ENCODE data around the gene SLC44A4. TPM values are rescaled to one million over a fixed set of nuclear protein-coding genes. Genes with fewer than 3 reads are reported as not detected.
"Not testable (repeated sequence)": the region's sequence is repeated elsewhere in the genome, so short reads cannot be mapped to it uniquely, and the experiment has no call there.

SLC44A4 gene
- total and polyA plus RNA-seq, 9 of the 15 experiments (the other 6 are each of a cell fraction or from before 2014, with no cell fraction given): 7.9 to 18.6 (median 11.2) TPM

- TF ChIP-seq ZBTB26 (CRISPR knock-in tag; IDR thresholded peaks at IDR 0.05): peak; percentile 91; the same call in 1 of the 2 replicates
- TF ChIP-seq, protein P1, sequence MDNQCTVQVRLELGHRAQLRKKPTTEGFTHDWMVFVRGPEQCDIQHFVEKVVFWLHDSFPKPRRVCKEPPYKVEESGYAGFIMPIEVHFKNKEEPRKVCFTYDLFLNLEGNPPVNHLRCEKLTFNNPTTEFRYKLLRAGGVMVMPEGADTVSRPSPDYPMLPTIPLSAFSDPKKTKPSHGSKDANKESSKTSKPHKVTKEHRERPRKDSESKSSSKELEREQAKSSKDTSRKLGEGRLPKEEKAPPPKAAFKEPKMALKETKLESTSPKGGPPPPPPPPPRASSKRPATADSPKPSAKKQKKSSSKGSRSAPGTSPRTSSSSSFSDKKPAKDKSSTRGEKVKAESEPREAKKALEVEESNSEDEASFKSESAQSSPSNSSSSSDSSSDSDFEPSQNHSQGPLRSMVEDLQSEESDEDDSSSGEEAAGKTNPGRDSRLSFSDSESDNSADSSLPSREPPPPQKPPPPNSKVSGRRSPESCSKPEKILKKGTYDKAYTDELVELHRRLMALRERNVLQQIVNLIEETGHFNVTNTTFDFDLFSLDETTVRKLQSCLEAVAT (IDR thresholded peaks at IDR 0.05): 0 out of 4 replicates have a peak, but pooled peaks of 1 of the 2 experiments have one; percentile 42
- peak; percentile 57; the same call in 1 of the 2 replicates for TF ChIP-seq THRB (CRISPR knock-in tag; conservative IDR thresholded peaks at IDR 0.05)
- TF ChIP-seq BCOR (IDR thresholded peaks at IDR 0.05): peak; percentile 28; the same call in 1 of the 2 replicates
- not testable (repeated sequence) for TF ChIP-seq BRCA1 (IDR thresholded peaks at IDR 0.05); JUN (CRISPR knock-in tag; IDR thresholded peaks at IDR 0.05; ENCODE audit: borderline replicate concordance)
- TF ChIP-seq BRCA1 (CRISPR knock-in tag; IDR thresholded peaks at IDR 0.05): 0 out of 2 replicates have a peak, but pooled peaks have one; percentile 84
- 0 out of 6 replicates have a peak, but pooled peaks of 1 of the 3 experiments have one; percentile 3 for TF ChIP-seq CTCF (IDR thresholded peaks at IDR 0.05 in 2 of 3, conservative IDR thresholded peaks at IDR 0.05 in 1 of 3; ENCODE audit: insufficient read depth in 2 of 3, low read depth in 1 of 3, low read length in 3 of 3)
- peak in 1 of 2 experiments; percentile 48; a peak in 2 of 4 replicates for TF ChIP-seq KDM1A (IDR thresholded peaks at IDR 0.05)
- TF ChIP-seq CBX1 (IDR thresholded peaks at IDR 0.05; ENCODE audit: low read depth): 0 out of 2 replicates have a peak, but pooled peaks have one; percentile 15
- TF ChIP-seq ZNF143 (CRISPR knock-in tag; IDR thresholded peaks at IDR 0.05): peak; percentile 59
- TF ChIP-seq JUN (IDR thresholded peaks at IDR 0.05; ENCODE audit: borderline replicate concordance, low read depth, low read length): 0 out of 2 replicates have a peak, but pooled peaks have one; percentile 5
- TF ChIP-seq KLF1 (tag; IDR thresholded peaks at IDR 0.05): 0 out of 2 replicates have a peak, but pooled peaks have one; percentile 26
- TF ChIP-seq ZBTB12 (CRISPR knock-in tag; IDR thresholded peaks at IDR 0.05): 0 out of 2 replicates have a peak, but pooled peaks have one; percentile 4
- peak; percentile 54; the same call in 1 of the 2 replicates for TF ChIP-seq GTF2A2 (tag; IDR thresholded peaks at IDR 0.05)
Observed at GRCh38 chr6:31864123-31864562, 14.7 kb downstream of the SLC44A4 start (continued).
